ENCODE data around the gene ANKRD12.

Gene ANKRD12

GRCh38 chr18:9106094-9106493 is 30.5 kb upstream of the ANKRD12 start:
- no peak for DNase-seq

- no peak for DNase-seq
Measured at GRCh38 chr18:9106800-9107584, 29.6 kb upstream of the ANKRD12 start.

- no peak for DNase-seq
Measured at GRCh38 chr18:9108911-9109310, 27.7 kb upstream of the ANKRD12 start.

- no peak for DNase-seq
Measured at GRCh38 chr18:9109523-9109922, 27.1 kb upstream of the ANKRD12 start.

- DNase-seq = no peak
Measured at GRCh38 chr18:9113468-9114149, 23.0 kb upstream of the ANKRD12 start.

- DNase-seq = no peak
Measured at GRCh38 chr18:9115984-9116383, 20.6 kb upstream of the ANKRD12 start.

- no peak for DNase-seq
Measured at GRCh38 chr18:9117980-9118841, 18.4 kb upstream of the ANKRD12 start.

GRCh38 chr18:9120796-9121195 is 15.8 kb upstream of the ANKRD12 start:
- DNase-seq = no peak

- no peak for DNase-seq
Measured at GRCh38 chr18:9123520-9123919, 13.1 kb upstream of the ANKRD12 start.

- DNase-seq = no peak
Measured at GRCh38 chr18:9124824-9125223, 11.8 kb upstream of the ANKRD12 start.

- no peak for DNase-seq
Measured at GRCh38 chr18:9126337-9126736, 10.2 kb upstream of the ANKRD12 start.

GRCh38 chr18:9130195-9130594 is 6.4 kb upstream of the ANKRD12 start:
- no peak for DNase-seq

- no peak for DNase-seq
Measured at GRCh38 chr18:9130806-9131205, 5.8 kb upstream of the ANKRD12 start.

- no peak for DNase-seq
Measured at GRCh38 chr18:9132628-9133027, 4.0 kb upstream of the ANKRD12 start.

- no peak for DNase-seq
Measured at GRCh38 chr18:9133225-9133624, 3.4 kb upstream of the ANKRD12 start.

GRCh38 chr18:9135081-9135911 is 1.3 kb upstream of the ANKRD12 start:
- DNase-seq = no peak

GRCh38 chr18:9135912-9136314 is 668 bp upstream of the ANKRD12 start:
- DNase-seq = no peak

- peak; percentile 75 for DNase-seq
Measured at GRCh38 chr18:9137168-9138066, 836 bp downstream of the ANKRD12 start.

- no peak for DNase-seq
Measured at GRCh38 chr18:9139400-9140039, 2.9 kb downstream of the ANKRD12 start.

GRCh38 chr18:9140381-9140780 is 3.8 kb downstream of the ANKRD12 start:
- no peak for DNase-seq

All from right kidney (tissue), 1 donor.